Measurements from ENCODE around the gene PPM1H.

The PPM1H gene

DNA sequence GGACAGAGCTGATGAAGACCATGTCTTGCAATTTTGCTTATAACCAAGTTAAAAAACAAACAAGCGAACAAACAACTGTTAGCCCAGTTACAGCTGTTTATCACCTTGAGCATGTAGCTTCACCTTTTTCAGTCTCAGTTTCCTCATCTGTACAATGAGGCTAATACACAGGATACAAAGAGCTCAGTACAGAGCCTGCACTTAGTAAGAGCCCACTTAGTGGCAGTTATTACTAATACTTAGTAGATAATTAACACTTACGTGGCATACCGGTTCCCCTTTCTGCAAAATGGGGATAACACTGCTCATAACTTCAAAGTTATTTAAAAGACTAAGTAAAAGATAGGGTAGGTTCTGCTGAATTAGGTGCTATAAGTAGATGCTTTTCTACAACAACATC is 240.3 kb downstream of the PPM1H start:
- TF ChIP-seq IKZF3 (tag by site-specific recombination; IDR thresholded peaks at IDR 0.05) = no peak
- POLR2A ChIA-PET = no interaction called here
- Histone ChIP-seq H3K27ac (ENCODE audit: extremely low read depth, low read depth, low read length) (no peak overlapping the region), H3K36me3 (ENCODE audit: control insufficient read depth in 2 of 2, insufficient read depth in 1 of 2, low read length in 2 of 2) (peaks cover 0 to 31% of the 10 kb centered on the region in 2 experiments; a peak in 1 of 3 replicates), H3K4me3 (ENCODE audit: low read depth, low read length) (no peak overlapping the region), H3K4me1 (ENCODE audit: control insufficient read depth, insufficient read depth, low read length) (no peaks in the 10 kb centered on the region), H3K9me3 (ENCODE audit: control insufficient read depth, insufficient read depth, low read depth, low read length) (no peaks in the 10 kb centered on the region)
- CTCF ChIA-PET = no interaction called here

GRCh38 chr12:62694116-62694515 is 240.8 kb downstream of the PPM1H start:
- TF ChIP-seq ZNF660 (tag by site-specific recombination; IDR thresholded peaks at IDR 0.05) (no peak), ZNF223 (tag by site-specific recombination; IDR thresholded peaks at IDR 0.05) (no peak), ZNF747 (tag by site-specific recombination; IDR thresholded peaks at IDR 0.05) (no peak), BCL11A (tag by site-specific recombination; IDR thresholded peaks at IDR 0.05; ENCODE audit: low read depth) (no peak), ZNF140 (tag by site-specific recombination; IDR thresholded peaks at IDR 0.05) (no peak), ZNF521 (tag by site-specific recombination; IDR thresholded peaks at IDR 0.05) (no peak), TSHZ1 (tag by site-specific recombination; IDR thresholded peaks at IDR 0.05; ENCODE audit: borderline replicate concordance) (no peak), ZNF157 (tag by site-specific recombination; IDR thresholded peaks at IDR 0.05) (no peak), ZNF555 (tag by site-specific recombination; conservative IDR thresholded peaks at IDR 0.05) (no peak), ZNF324 (tag by site-specific recombination; IDR thresholded peaks at IDR 0.05) (no peak), AEBP2 (tag by site-specific recombination; IDR thresholded peaks at IDR 0.05; ENCODE audit: borderline replicate concordance) (no peak), ZNF280C (tag by site-specific recombination; IDR thresholded peaks at IDR 0.05) (no peak)
- TF ChIP-seq, protein P1, sequence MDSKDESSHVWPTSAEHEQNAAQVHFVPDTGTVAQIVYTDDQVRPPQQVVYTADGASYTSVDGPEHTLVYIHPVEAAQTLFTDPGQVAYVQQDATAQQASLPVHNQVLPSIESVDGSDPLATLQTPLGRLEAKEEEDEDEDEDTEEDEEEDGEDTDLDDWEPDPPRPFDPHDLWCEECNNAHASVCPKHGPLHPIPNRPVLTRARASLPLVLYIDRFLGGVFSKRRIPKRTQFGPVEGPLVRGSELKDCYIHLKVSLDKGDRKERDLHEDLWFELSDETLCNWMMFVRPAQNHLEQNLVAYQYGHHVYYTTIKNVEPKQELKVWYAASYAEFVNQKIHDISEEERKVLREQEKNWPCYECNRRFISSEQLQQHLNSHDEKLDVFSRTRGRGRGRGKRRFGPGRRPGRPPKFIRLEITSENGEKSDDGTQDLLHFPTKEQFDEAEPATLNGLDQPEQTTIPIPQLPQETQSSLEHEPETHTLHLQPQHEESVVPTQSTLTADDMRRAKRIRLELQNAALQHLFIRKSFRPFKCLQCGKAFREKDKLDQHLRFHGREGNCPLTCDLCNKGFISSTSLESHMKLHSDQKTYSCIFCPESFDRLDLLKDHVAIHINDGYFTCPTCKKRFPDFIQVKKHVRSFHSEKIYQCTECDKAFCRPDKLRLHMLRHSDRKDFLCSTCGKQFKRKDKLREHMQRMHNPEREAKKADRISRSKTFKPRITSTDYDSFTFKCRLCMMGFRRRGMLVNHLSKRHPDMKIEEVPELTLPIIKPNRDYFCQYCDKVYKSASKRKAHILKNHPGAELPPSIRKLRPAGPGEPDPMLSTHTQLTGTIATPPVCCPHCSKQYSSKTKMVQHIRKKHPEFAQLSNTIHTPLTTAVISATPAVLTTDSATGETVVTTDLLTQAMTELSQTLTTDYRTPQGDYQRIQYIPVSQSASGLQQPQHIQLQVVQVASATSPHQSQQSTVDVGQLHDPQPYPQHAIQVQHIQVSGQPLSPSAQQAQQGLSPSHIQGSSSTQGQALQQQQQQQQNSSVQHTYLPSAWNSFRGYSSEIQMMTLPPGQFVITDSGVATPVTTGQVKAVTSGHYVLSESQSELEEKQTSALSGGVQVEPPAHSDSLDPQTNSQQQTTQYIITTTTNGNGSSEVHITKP (tag by site-specific recombination; IDR thresholded peaks at IDR 0.05) = no peak
- TF ChIP-seq, protein P2, sequence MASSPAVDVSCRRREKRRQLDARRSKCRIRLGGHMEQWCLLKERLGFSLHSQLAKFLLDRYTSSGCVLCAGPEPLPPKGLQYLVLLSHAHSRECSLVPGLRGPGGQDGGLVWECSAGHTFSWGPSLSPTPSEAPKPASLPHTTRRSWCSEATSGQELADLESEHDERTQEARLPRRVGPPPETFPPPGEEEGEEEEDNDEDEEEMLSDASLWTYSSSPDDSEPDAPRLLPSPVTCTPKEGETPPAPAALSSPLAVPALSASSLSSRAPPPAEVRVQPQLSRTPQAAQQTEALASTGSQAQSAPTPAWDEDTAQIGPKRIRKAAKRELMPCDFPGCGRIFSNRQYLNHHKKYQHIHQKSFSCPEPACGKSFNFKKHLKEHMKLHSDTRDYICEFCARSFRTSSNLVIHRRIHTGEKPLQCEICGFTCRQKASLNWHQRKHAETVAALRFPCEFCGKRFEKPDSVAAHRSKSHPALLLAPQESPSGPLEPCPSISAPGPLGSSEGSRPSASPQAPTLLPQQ (tag by site-specific recombination; IDR thresholded peaks at IDR 0.05) = no peak
- Histone ChIP-seq H3K27ac (ENCODE audit: extremely low read depth, low read depth, low read length) (no peak overlapping the region), H3K4me3 (ENCODE audit: low read depth, low read length) (no peak overlapping the region), H3K36me3 (ENCODE audit: control insufficient read depth in 2 of 2, insufficient read depth in 1 of 2, low read length in 2 of 2) (peaks cover 0 to 36% of the 10 kb centered on the region in 2 experiments; a peak in 1 of 3 replicates), H3K4me1 (ENCODE audit: control insufficient read depth, insufficient read depth, low read length) (no peaks in the 10 kb centered on the region), H3K9me3 (ENCODE audit: control insufficient read depth, insufficient read depth, low read depth, low read length) (no peaks in the 10 kb centered on the region)
- POLR2A ChIA-PET = no interaction called here
- CTCF ChIA-PET = no interaction called here
